ENCODE measurements around the gene EPB41. TPM values are rescaled to one million over a fixed set of nuclear protein-coding genes. Genes with fewer than 3 reads are reported as not detected.

EPB41 gene
- total RNA-seq, 3 donors from 2014 or later (not counting 1 experiment from before 2014, with no cell fraction given), result 151 to 196 (median 172) TPM

DNA sequence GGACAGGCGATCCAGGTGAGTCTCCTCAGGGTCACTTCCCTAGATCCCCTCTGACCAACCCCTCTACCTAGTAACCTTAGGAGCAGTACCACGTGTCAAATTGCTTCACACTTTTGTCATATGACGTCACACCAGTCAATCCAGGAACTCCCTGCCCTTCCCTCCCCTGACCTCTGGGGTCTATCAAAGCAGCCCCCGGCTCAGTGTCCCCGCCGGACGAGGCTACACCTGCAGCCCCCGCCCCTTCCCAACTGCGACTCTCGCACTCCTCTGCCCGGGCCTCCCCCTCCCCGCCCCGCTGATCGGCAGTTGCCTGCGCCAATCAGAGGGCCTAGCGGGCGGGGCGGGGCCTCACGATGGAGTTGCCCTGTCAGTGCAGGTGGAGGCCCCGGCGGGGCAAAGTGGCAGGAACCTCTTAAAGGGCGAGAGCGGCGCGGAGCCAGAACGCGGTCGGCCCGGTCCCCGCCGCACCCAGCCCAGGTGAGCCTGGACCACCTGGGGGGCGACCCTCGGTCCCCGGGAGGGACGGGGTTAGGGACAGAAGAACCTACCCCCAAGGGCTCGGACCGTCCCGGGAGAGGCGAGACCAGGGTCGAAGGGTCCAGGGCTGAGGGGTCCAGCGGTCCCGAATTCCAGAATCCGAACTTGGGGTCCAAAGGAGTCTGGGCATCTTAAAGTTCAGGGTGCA, 27.5 kb upstream of the EPB41 start:
- H3K9me3 Mint-ChIP-seq, result no peaks in the 10 kb centered on the region
- under 1% methylated on average over 43 of the region's 43 CpGs for WGBS (ENCODE audit: insufficient coverage)
- Histone ChIP-seq H3K4me3 (ENCODE audit: low read length) (peak overlapping the region; percentile 97), H3K4me1 (ENCODE audit: control insufficient read depth, insufficient read depth, low read length) (peaks cover 41% of the 10 kb centered on the region), H3K9me3 (ENCODE audit: control insufficient read depth, insufficient read depth, low read length) (no peaks in the 10 kb centered on the region), H3K36me3 (ENCODE audit: control insufficient read depth, insufficient read depth, low read length) (no peaks in the 10 kb centered on the region), H3K27me3 (ENCODE audit: control insufficient read depth, insufficient read depth, low read length) (no peaks in the 10 kb centered on the region), H3K27ac (ENCODE audit: low read length) (peak overlapping the region; percentile 84)
- H3K27me3 Mint-ChIP-seq (ENCODE audit: low read depth in 2 of 2), result no peaks in the 10 kb centered on the region
- peaks cover 53 to 63% of the 10 kb centered on the region in 2 donors for H3K4me1 Mint-ChIP-seq
- peak; percentile 93 to 94 for DNase-seq
- H3K27ac Mint-ChIP-seq, result peak overlapping the region; percentile 88 to 93
- intact Hi-C loops (cut with micrococcal nuclease), result loop anchor here (1.0 to 5.0 kb wide), 2 partner anchors 40 to 295 kb away; partner anchors contain the start of gene SRSF4
- H3K36me3 Mint-ChIP-seq, result no peaks in the 10 kb centered on the region
- TF ChIP-seq, protein P1, sequence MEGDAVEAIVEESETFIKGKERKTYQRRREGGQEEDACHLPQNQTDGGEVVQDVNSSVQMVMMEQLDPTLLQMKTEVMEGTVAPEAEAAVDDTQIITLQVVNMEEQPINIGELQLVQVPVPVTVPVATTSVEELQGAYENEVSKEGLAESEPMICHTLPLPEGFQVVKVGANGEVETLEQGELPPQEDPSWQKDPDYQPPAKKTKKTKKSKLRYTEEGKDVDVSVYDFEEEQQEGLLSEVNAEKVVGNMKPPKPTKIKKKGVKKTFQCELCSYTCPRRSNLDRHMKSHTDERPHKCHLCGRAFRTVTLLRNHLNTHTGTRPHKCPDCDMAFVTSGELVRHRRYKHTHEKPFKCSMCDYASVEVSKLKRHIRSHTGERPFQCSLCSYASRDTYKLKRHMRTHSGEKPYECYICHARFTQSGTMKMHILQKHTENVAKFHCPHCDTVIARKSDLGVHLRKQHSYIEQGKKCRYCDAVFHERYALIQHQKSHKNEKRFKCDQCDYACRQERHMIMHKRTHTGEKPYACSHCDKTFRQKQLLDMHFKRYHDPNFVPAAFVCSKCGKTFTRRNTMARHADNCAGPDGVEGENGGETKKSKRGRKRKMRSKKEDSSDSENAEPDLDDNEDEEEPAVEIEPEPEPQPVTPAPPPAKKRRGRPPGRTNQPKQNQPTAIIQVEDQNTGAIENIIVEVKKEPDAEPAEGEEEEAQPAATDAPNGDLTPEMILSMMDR (IDR thresholded peaks at IDR 0.05), result no peak
- peak; percentile 68 to 84 (median 74) for ATAC-seq
- peak overlapping the region; percentile 89 for H3K4me3 Mint-ChIP-seq

DNA sequence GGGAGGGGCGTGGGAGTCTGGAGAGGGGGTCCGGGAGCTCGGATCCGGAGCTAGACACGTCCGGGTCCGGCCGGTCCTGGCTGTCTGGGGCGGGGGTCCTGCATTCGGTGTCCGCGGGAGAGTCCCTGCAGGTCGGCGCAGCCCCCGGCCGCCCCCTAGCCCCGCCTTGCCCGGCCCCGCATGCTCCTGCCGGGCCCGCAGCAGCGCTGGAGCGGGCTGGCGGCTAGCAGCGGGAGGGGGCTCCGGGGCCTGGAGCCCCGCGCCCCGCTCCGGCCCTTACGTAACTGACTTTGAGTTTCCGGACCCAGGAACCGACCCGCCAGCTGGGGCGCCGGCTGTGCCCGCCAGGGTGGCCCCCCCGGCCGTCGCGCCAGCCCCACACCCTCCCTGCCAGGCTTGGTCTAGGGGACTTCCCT, 26.9 kb upstream of the EPB41 start:
- ATAC-seq, result peak; percentile 43 to 72 (median 59)
- Mint-ChIP-seq H3K9me3 (no peaks in the 10 kb centered on the region), H3K27me3 (ENCODE audit: low read depth in 2 of 2) (no peaks in the 10 kb centered on the region), H3K27ac (peak overlapping the region; percentile 89 to 93), H3K4me3 (peak overlapping the region; percentile 95), H3K36me3 (no peaks in the 10 kb centered on the region), H3K4me1 (peaks cover 48 to 58% of the 10 kb centered on the region in 2 donors)
- Histone ChIP-seq H3K27me3 (ENCODE audit: control insufficient read depth, insufficient read depth, low read length) (no peaks in the 10 kb centered on the region), H3K4me1 (ENCODE audit: control insufficient read depth, insufficient read depth, low read length) (peaks cover 37% of the 10 kb centered on the region), H3K4me3 (ENCODE audit: low read length) (peak overlapping the region; percentile 97), H3K27ac (ENCODE audit: low read length) (peak overlapping the region; percentile 84), H3K36me3 (ENCODE audit: control insufficient read depth, insufficient read depth, low read length) (no peaks in the 10 kb centered on the region), H3K9me3 (ENCODE audit: control insufficient read depth, insufficient read depth, low read length) (no peaks in the 10 kb centered on the region)
- under 1% methylated on average over 41 of the region's 41 CpGs for WGBS (ENCODE audit: insufficient coverage)
- TF ChIP-seq, protein P1 (IDR thresholded peaks at IDR 0.05), result no peak
- intact Hi-C loops (cut with micrococcal nuclease), result loop anchor here (1.0 to 5.0 kb wide), 2 partner anchors 40 to 295 kb away; partner anchors contain the start of gene SRSF4
- peak; percentile 72 to 81 for DNase-seq

DNA sequence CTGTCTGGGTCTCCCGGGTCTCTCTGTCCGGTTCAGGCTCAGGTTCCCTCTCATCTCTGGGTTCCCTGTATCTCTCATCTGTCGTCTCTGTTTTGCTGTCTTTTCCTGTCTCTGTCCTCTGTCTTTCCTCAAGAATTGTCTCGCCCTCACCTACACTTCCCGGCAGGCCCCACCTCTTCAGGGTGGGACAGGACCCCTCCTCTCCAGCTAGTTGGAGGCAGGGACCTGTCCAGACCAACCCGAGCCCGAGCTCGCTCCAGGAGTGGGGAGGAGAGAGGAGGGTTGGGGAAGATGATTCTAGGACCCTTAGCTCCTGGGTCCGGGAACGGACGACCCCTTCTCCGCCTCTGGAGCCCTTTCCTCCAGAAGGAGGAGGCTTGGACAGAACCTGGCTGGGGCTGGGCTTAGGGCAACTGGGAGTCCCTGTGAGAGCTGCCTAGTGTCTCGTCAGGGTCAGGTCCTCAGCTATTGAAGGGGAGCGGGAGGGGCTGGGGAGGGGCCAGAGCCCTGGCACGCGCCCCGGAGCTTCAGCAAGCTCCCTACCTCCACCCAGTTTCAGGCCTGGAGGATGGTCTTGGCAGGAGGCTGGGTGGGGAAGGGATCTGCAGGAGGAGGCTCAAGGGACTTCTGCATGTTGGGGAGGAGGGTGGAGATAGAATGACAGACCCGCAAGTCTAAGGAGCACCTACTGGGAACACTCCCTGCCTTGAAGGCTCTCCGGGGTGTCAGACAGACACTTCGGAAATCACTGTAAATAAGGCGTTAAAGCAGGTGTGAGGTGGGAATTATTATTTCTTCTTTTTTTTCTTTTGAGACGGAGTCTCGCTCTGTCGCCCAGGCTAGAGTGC, 26.3 kb upstream of the EPB41 start:
- peak overlapping the region; percentile 65 for H3K27ac ChIP-seq (ENCODE audit: low read length)
- Mint-ChIP-seq H3K9me3 (no peaks in the 10 kb centered on the region), H3K4me3 (peak overlapping the region; percentile 95), H3K4me1 (peaks cover 48 to 58% of the 10 kb centered on the region in 2 donors), H3K27ac (peak overlapping the region; percentile 89 to 93), H3K36me3 (no peaks in the 10 kb centered on the region), H3K27me3 (ENCODE audit: low read depth in 2 of 2) (no peaks in the 10 kb centered on the region)
- no peaks in the 10 kb centered on the region for H3K9me3 ChIP-seq (ENCODE audit: control insufficient read depth, insufficient read depth, low read length)
- H3K36me3 ChIP-seq (ENCODE audit: control insufficient read depth, insufficient read depth, low read length), result no peaks in the 10 kb centered on the region
- H3K4me1 ChIP-seq (ENCODE audit: control insufficient read depth, insufficient read depth, low read length), result peaks cover 37% of the 10 kb centered on the region
- TF ChIP-seq, protein P1 (IDR thresholded peaks at IDR 0.05), result no peak
- WGBS (ENCODE audit: insufficient coverage), result 54% methylated on average over 22 of the region's 24 CpGs
- H3K4me3 ChIP-seq (ENCODE audit: low read length), result peak overlapping the region; percentile 29
- no peaks in the 10 kb centered on the region for H3K27me3 ChIP-seq (ENCODE audit: control insufficient read depth, insufficient read depth, low read length)
- intact Hi-C loops (cut with micrococcal nuclease), result loop anchor here (1.0 to 5.0 kb wide), 2 partner anchors 39 to 294 kb away; partner anchors contain the start of gene SRSF4
- peak in 1 of 2 donors; percentile 26 for DNase-seq
- ATAC-seq, result no peak
